Esophagus muscularis mucosa (tissue), 4 donors: ENCODE data around the gene CIC. TPM values are rescaled to one million over a fixed set of nuclear protein-coding genes. Genes with fewer than 3 reads are reported as not detected.

ENCODE experiments used
- DNase-seq: peaks from one replicate; pipeline ENCODE4 v3.0.0-alpha.2; 2017; ENCODE audit errors: extremely low spot score
- H3K27ac ChIP-seq, 4 donors: fragments of 200-600 bp; sonication (generic); replicated peaks in 1 of 4; 1 replicate in 3 of 4; 2 replicates in 1 of 4; pipeline ENCODE4 v1.5.1; 2016 to 2019; ENCODE audit warnings: mild to moderate bottlenecking in 1 of 4
- H3K27me3 ChIP-seq, 4 donors: fragments of 200-600 bp; sonication (generic); one replicate each; pipeline versions ENCODE4 v1.5.1 to v1.6.0; 2016 to 2019
- H3K36me3 ChIP-seq, 4 donors: fragments of 200-600 bp; sonication (generic); one replicate each; pipeline ENCODE4 v1.5.1; 2016 to 2019
- H3K4me1 ChIP-seq, 4 donors: fragments of 200-600 bp; sonication (generic); one replicate each; pipeline ENCODE4 v1.5.1; 2016 to 2019
- H3K4me3 ChIP-seq, 4 donors: fragments of 200-600 bp; sonication (generic); 1 replicate in 2 of 4; 2 replicates in 2 of 4; pipeline ENCODE4 v1.5.1; 2016 to 2019; ENCODE audit warnings: mild to moderate bottlenecking in 4 of 4, moderate library complexity in 1 of 4
- H3K9me3 ChIP-seq, 4 donors: fragments of 200-600 bp; sonication (generic); 1 replicate in 3 of 4; 2 replicates in 1 of 4; pipeline ENCODE4 v1.5.1; 2016 to 2019
- EP300 ChIP-seq: sonication (generic); formaldehyde crosslinking; IDR thresholded peaks from one replicate; pipeline ENCODE4 v1.6.1; 2017; ENCODE audit warnings: antibody characterized with exemption
- POLR2A ChIP-seq: fragments of 450-650 bp; IDR thresholded peaks from one replicate; pipeline ENCODE4 v1.6.1; 2017; ENCODE audit warnings: antibody characterized with exemption, moderate library complexity, mild to moderate bottlenecking, low read depth
- POLR2AphosphoS5 ChIP-seq, 2 donors: sonication (generic); formaldehyde crosslinking; IDR thresholded peaks; one replicate each; pipeline ENCODE4 v1.6.1; 2017; ENCODE audit warnings: antibody characterized with exemption in 2 of 2
- WGBS: methylation state at CpG from one replicate; pipeline ENCODE4 v1.1.5; 2018; 5-methylcytosine and 5-hydroxymethylcytosine counted together
- intact Hi-C: fragments of 100-400 bp; cut with DNase I; formaldehyde crosslinking; loops from one replicate; pipeline ENCODE4 v1.15.1; 2023
- total RNA-seq, 4 donors: library from RNA; depleted of rRNA; stranded (reverse); fragments of >200 nt; gene quantifications; one replicate each; pipeline versions ENCODE4 v1.1.0 to v1.2.1, GENCODE V29; 2016
- TF ChIP-seq, protein P1 (sequence below), 3 experiments: fragments of 200-600 bp in 2 of 3; fragments of 450-650 bp in 1 of 3; sonication (generic) in 2 of 3; IDR thresholded peaks; one replicate each; pipeline ENCODE4 v1.5.1; 2017 to 2019; ENCODE audit warnings: antibody characterized with exemption in 3 of 3, mild to moderate bottlenecking in 2 of 3, moderate library complexity in 1 of 3

Gene CIC
- total RNA-seq, 4 donors from 2014 or later = 37.8 to 74.2 (median 56.3) TPM

GRCh38 chr19:42303876-42304275 lies 34.8 kb downstream of the CIC start:
- no peak for DNase-seq
- Histone ChIP-seq H3K27ac (no peak overlapping the region), H3K4me1 (peaks cover 5 to 23% (median 20%) of the 10 kb centered on the region in 4 donors), H3K36me3 (no peaks in the 10 kb centered on the region), H3K27me3 (no peaks in the 10 kb centered on the region), H3K9me3 (no peaks in the 10 kb centered on the region), H3K4me3 (no peak overlapping the region)
- intact Hi-C loops = no loop called here
- 91% methylated on average over 8 of the region's 8 CpGs for WGBS
- TF ChIP-seq POLR2AphosphoS5 (IDR thresholded peaks at IDR 0.05) = no peak
- no peak for TF ChIP-seq EP300
- no peak for TF ChIP-seq POLR2A
- TF ChIP-seq, protein P1, sequence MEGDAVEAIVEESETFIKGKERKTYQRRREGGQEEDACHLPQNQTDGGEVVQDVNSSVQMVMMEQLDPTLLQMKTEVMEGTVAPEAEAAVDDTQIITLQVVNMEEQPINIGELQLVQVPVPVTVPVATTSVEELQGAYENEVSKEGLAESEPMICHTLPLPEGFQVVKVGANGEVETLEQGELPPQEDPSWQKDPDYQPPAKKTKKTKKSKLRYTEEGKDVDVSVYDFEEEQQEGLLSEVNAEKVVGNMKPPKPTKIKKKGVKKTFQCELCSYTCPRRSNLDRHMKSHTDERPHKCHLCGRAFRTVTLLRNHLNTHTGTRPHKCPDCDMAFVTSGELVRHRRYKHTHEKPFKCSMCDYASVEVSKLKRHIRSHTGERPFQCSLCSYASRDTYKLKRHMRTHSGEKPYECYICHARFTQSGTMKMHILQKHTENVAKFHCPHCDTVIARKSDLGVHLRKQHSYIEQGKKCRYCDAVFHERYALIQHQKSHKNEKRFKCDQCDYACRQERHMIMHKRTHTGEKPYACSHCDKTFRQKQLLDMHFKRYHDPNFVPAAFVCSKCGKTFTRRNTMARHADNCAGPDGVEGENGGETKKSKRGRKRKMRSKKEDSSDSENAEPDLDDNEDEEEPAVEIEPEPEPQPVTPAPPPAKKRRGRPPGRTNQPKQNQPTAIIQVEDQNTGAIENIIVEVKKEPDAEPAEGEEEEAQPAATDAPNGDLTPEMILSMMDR (IDR thresholded peaks at IDR 0.05) = no peak

- 85% methylated on average over 15 of the region's 22 CpGs for WGBS
- Histone ChIP-seq H3K36me3 (no peaks in the 10 kb centered on the region), H3K9me3 (no peaks in the 10 kb centered on the region), H3K4me3 (no peak overlapping the region), H3K27ac (no peak overlapping the region), H3K27me3 (peaks cover 0 to 17% (median 0%) of the 10 kb centered on the region in 4 donors), H3K4me1 (peaks cover 5 to 19% (median 18%) of the 10 kb centered on the region in 4 donors)
- intact Hi-C loops = no loop called here
- no peak for DNase-seq
- TF ChIP-seq, protein P1 (IDR thresholded peaks at IDR 0.05) = no peak
- TF ChIP-seq POLR2A (no peak), POLR2AphosphoS5 (IDR thresholded peaks at IDR 0.05) (no peak), EP300 (no peak)
Observed at GRCh38 chr19:42306646-42307045, 37.6 kb downstream of the CIC start.

DNA sequence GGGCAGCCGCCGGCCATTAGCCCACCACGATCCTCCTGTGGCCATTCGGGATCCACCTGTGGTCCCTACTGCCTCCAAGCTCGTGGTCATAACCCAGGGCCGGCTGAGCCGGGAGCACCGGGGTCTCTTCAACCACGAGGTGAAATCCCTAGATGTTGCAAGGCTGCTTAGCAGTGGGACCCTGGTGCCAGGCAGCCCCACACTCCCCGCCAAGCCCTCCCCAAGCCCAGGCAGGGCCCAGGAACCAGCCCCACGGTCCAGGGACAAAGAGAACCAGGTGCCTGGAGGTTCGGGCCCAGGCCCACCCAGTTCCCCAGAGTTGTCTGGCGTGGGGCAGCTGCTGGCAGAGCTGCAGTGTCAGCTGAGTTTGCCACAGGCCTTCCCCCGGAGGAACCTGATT lies 40.6 kb downstream of the CIC start:
- no peak for TF ChIP-seq POLR2AphosphoS5 (IDR thresholded peaks at IDR 0.05)
- no peak for DNase-seq
- Histone ChIP-seq H3K36me3 (no peaks in the 10 kb centered on the region), H3K9me3 (no peaks in the 10 kb centered on the region), H3K4me1 (peaks cover 12 to 18% (median 15%) of the 10 kb centered on the region in 4 donors), H3K27ac (no peak overlapping the region), H3K27me3 (peaks cover 0 to 42% (median 9%) of the 10 kb centered on the region in 4 donors), H3K4me3 (no peak overlapping the region)
- WGBS = 94% methylated on average over 5 of the region's 14 CpGs
- intact Hi-C loops = no loop called here

- no peaks in the 10 kb centered on the region for H3K9me3 ChIP-seq
- H3K4me3 ChIP-seq = no peak overlapping the region
- intact Hi-C loops = no loop called here
- WGBS = 61% methylated on average over 2 of the region's 2 CpGs
- H3K27me3 ChIP-seq = peaks cover 0 to 45% (median 9%) of the 10 kb centered on the region in 4 donors
- no peaks in the 10 kb centered on the region for H3K36me3 ChIP-seq
- no peak for DNase-seq
- no peak overlapping the region for H3K27ac ChIP-seq
- H3K4me1 ChIP-seq = peaks cover 12 to 18% (median 16%) of the 10 kb centered on the region in 4 donors
- no peak for TF ChIP-seq EP300
- TF ChIP-seq POLR2A = no peak
- no peak for TF ChIP-seq POLR2AphosphoS5 (IDR thresholded peaks at IDR 0.05)
- TF ChIP-seq, protein P1 (IDR thresholded peaks at IDR 0.05) = no peak
Observed at GRCh38 chr19:42311657-42312056, 42.6 kb downstream of the CIC start.

GRCh38 chr19:42312370-42312769 lies 43.3 kb downstream of the CIC start:
- TF ChIP-seq POLR2A (no peak), POLR2AphosphoS5 (IDR thresholded peaks at IDR 0.05) (no peak), EP300 (no peak)
- TF ChIP-seq, protein P1 (IDR thresholded peaks at IDR 0.05) = no peak
- intact Hi-C loops = no loop called here
- H3K36me3 ChIP-seq = no peaks in the 10 kb centered on the region
- H3K27ac ChIP-seq = no peak overlapping the region
- WGBS = 96% methylated on average over 3 of the region's 5 CpGs
- no peak for DNase-seq
- H3K27me3 ChIP-seq = peaks cover 0 to 45% (median 9%) of the 10 kb centered on the region in 4 donors
- H3K4me3 ChIP-seq = no peak overlapping the region
- H3K4me1 ChIP-seq = peaks cover 12 to 20% (median 17%) of the 10 kb centered on the region in 4 donors
- H3K9me3 ChIP-seq = no peaks in the 10 kb centered on the region
